AG04450 (cell line): ENCODE data around the gene IFT52. TPM values are rescaled to one million over a fixed set of nuclear protein-coding genes. Genes with fewer than 3 reads are reported as not detected.
A peak's percentile ranks its signal among the peaks of the same experiment; 100 is the strongest.

Source experiments
- CTCF ChIA-PET: fragments of 300-600, 350-600 bp; formaldehyde crosslinking; extraction: SDS; loops from one replicate; lab custom pipeline; 2022; ENCODE audit warnings: antibody characterized with exemption, inconsistent platforms; lab: Charles Lee
- POLR2A ChIA-PET: fragments of 350-600 bp; formaldehyde crosslinking; extraction: SDS; loops from one replicate; lab custom pipeline; 2021; ENCODE audit warnings: antibody characterized with exemption, inconsistent platforms; lab: Yijun Ruan, JAX
- DNase-seq: peaks from one replicate; pipeline ENCODE4 v3.0.0-alpha.2; 2011; ENCODE audit warnings: low read depth, low spot score
- H3K27ac ChIP-seq: one replicate; pipeline ENCODE4 v1.5.1; 2012; ENCODE audit warnings: low read depth, low read length, control low read depth
- H3K27me3 ChIP-seq: one replicate; pipeline ENCODE4 v1.6.0; 2012; ENCODE audit warnings: low read length; ENCODE audit not compliant: control insufficient read depth, insufficient read depth
- H3K4me3 ChIP-seq: 2 replicates; pipeline ENCODE4 v1.5.1; 2011; ENCODE audit warnings: mild to moderate bottlenecking, low read depth, low read length, control low read depth
- H3K9me3 ChIP-seq: 2 replicates; pipeline ENCODE4 v1.5.1; 2012; ENCODE audit warnings: low read length; ENCODE audit not compliant: control insufficient read depth, insufficient read depth
- CTCF ChIP-seq: IDR thresholded peaks from 2 replicates; pipeline ENCODE4 v1.5.1; 2011; ENCODE audit warnings: low read depth, low read length, control low read depth, inconsistent platforms
- polyA plus RNA-seq: library from polyadenylated mRNA; depleted of rRNA; stranded (reverse); fragments of >200 nt; gene quantifications from 2 replicates; pipeline ENCODE4 v1.2.3, GENCODE V29; 2011; rRNA removed

IFT52 gene
- polyA plus RNA-seq, 1 experiment = 53.2 TPM

- no peaks in the 10 kb centered on the region for H3K27me3 ChIP-seq
- H3K4me3 ChIP-seq = no peak overlapping the region
- DNase-seq = no peak
- no peaks in the 10 kb centered on the region for H3K9me3 ChIP-seq
- TF ChIP-seq CTCF = peak; percentile 63
- ChIA-PET CTCF (interaction anchor here (1.0 to 3.0 kb wide), 7 partner anchors 11 to 397 kb away, joined by 3 to 23 read pairs (median 5); no protein-coding TSS in a partner anchor), POLR2A (interaction anchor here (0.6 to 0.7 kb wide), 2 partner anchors 297 to 335 kb away, joined by 5 to 7 read pairs; no protein-coding TSS in a partner anchor)
- H3K27ac ChIP-seq = no peak overlapping the region
These were observed 101.3 kb downstream of the IFT52 start for GRCh38 chr20:43691928-43692524.

GRCh38 chr20:43694763-43695162 is 104.0 kb downstream of the IFT52 start:
- no peak overlapping the region for H3K27ac ChIP-seq
- H3K27me3 ChIP-seq = no peaks in the 10 kb centered on the region
- H3K9me3 ChIP-seq = no peaks in the 10 kb centered on the region
- TF ChIP-seq CTCF = no peak
- DNase-seq = no peak
- H3K4me3 ChIP-seq = no peak overlapping the region
- ChIA-PET POLR2A (no interaction called here), CTCF (no interaction called here)

DNA sequence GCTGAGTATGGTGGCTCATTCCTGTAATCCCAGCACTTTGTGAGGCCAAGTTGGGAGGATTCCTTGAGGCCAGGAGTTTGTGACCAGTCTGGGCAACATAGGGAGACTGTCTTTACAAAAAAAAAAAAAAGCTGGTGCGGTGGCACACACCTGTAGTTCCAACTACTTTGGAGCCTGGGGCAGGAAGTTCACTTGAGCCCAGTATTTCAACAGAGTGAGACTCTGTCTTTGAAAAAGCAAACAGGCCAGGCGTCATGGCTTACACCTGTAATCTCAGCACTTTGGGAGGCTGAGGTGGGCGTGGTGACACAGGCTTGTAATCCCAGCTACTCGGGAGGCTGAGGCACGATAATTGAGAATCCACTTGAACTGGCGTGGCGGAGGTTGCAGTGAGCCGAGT is 104.8 kb downstream of the IFT52 start:
- POLR2A ChIA-PET = no interaction called here

More for the DNA sequence above, 104.8 kb downstream of the IFT52 start:
- CTCF ChIA-PET = no interaction called here
- no peak for TF ChIP-seq CTCF
- Histone ChIP-seq H3K27ac (no peak overlapping the region), H3K4me3 (no peak overlapping the region), H3K9me3 (no peaks in the 10 kb centered on the region), H3K27me3 (no peaks in the 10 kb centered on the region)
- DNase-seq = no peak

Other genes with a start within 250 kb of the IFT52 start
- 146 and 177 TPM in 2 replicates for gene SRSF6, start 133.0 kb upstream of the IFT52 start, polyA plus RNA-seq
- gene L3MBTL1, start 83.2 kb upstream of the IFT52 start, polyA plus RNA-seq = 3.0 and 3.3 TPM in 2 replicates
- gene SGK2, start 31.9 kb upstream of the IFT52 start, polyA plus RNA-seq = 0.12 and 0.16 TPM in 2 replicates
- gene MYBL2, start 76.2 kb downstream of the IFT52 start, polyA plus RNA-seq = 1.7 and 2.5 TPM in 2 replicates
- gene GTSF1L, start 136.1 kb downstream of the IFT52 start, polyA plus RNA-seq = not detected in 2 replicates